GM21423 (cell line): ENCODE data around the gene PCNT.
A peak's percentile ranks its signal among the peaks of the same experiment; 100 is the strongest.
"Not testable (repeated sequence)": the region's sequence is repeated elsewhere in the genome, so short reads cannot be mapped to it uniquely, and the experiment has no call there.

Experiments used
- ATAC-seq: cut with Tn5 transposase; IDR thresholded peaks from one replicate; pipeline ENCODE4 v1.9.1; 2021; ENCODE audit warnings: mild to moderate bottlenecking, moderate library complexity; ENCODE audit not compliant: unreplicated experiment

PCNT gene

DNA sequence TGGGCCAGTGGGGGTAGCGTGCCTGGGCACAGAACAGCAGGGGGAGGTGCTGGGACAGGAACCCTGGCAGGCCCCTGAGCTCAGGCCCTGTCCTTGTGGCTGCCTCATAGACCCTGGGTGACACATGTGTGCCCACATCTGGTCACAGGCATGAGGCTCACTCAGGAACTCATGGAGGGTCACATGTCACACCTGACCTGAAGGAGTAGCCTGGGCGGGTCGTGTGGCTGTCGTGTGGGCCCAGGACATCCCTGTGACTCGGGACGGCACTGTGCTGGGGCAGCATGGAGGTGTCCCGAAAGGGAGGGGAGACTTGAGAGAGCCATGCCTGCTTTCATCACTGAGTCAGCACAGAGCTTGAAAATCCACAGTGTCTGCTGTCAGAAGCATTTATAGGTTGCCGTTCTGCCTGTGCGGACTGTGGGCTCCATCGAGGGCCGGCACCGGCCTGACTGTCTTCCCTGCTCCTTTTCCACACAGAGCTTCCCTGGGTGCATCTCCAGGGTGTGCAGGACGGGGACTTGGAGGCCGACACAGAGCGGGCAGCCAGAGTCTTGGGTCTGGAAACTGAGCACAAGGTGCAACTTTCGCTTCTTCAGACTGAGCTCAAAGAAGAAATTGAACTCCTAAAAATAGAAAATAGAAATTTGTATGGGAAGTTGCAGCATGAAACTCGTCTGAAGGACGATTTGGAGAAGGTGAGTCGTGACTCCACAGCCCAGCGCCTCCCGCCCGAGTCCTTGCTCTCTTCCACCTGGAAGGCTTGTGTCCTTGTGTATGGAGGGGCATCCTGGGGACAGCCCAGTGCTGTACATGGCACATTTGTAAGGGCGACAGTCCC lies 32.8 kb downstream of the PCNT start:
- no peak for ATAC-seq

DNA sequence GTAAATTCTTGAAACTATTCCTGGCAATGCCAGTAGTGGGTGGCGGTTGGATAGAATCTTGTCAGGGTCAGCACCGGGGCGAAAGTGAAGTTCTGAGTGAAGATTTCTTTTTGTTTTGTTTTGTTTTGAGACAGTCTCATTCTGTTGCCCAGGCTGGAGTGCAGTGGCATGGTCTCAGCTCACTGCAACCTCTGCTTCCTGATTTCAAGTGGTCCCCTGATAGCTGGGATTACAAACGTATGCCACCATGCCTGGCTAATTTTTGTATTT lies 33.3 kb downstream of the PCNT start:
- ATAC-seq, result no peak

DNA sequence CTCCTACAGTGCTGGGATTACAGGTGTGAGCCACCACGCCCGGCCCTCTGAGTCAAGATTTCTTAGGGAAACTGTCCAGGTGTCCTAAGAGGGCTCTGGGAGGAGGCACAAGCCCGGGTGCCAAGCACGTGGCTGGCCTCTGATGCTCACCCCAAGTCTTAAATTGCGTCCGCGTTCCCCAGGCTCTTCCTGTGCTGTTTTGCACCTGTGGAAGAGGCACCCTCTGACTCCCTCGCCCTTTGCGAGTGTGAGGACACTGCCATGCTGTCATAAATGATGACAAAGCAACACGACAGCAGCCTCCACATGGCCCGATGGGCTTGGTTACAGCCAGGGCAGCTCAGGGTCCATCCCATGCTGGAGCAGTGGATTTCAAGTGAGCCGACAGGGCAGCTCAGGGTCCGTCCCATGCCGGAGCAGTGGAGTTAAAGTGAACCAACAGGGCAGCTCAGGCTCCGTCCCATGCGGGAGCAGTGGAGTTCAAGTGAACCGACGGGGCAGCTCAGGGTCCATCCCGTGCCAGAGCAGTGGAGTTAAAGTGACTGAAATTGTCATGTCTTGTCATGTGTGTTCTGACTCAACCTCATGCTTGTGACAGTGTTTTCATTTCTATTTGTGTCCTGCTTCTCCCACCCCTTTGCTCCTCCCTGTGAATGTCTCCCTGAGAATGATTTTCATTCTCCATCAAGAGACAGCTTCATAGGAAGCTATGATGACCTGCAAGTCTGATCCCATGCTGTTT lies 33.9 kb downstream of the PCNT start:
- no peak for ATAC-seq

DNA sequence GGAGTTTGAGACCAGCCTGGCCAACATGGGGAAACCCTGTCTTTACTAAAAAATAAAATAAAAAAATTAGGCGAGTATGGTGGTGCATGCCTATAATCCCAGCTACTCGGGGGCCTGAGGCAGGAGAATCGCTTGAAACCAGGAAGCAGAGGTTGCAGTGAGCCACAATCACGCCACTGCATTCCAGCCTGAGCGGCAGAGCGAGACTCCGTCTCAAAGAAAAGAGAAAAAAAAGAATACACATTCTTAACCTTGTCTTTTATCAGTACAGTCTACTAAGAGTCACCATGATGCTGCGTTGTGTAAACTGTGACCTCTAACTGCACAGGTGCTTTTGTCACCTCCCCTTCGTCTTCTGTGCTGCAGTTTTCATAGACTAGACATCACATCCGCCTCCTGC lies 37.2 kb downstream of the PCNT start:
- ATAC-seq, result no peak

DNA sequence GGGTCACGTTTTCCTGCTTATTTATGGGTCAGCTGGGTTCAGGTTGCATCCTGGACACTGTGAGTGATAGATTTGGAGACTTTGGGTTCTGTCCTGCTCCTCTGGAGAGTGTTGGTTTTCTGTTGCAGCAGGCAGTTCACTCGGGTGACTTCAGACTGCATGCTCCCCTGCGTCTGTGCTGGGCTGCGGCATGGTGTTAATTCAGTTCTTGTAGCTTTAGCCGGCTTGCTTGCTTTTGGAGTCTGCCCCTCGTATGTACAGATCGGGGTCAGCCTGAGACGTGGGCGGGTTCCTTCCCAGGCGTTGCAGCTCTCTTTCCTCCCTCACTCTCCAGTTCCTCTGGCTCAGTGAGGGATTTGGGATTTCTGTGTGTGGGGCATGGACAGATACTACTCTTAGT lies 38.0 kb downstream of the PCNT start:
- no peak for ATAC-seq

DNA sequence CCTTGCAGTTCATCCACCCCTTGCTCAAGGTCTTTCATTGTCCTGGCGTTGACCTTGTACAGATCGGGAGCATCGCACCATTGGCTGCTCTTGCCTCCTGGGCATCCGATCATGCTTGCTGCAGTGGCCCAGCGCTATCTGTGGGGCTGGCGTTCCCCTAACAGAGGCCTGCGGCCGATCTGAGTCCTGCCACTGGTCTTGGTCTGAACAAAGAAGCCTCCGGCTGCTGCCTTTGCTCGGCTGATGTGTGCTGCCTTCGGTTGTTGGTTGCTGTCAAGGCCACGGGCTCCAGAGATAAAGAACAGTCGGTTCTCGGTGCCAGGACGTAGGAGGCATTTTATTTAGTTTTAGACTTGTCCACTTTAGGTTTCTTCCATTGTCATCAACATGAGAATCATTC lies 39.0 kb downstream of the PCNT start:
- ATAC-seq, result no peak

DNA sequence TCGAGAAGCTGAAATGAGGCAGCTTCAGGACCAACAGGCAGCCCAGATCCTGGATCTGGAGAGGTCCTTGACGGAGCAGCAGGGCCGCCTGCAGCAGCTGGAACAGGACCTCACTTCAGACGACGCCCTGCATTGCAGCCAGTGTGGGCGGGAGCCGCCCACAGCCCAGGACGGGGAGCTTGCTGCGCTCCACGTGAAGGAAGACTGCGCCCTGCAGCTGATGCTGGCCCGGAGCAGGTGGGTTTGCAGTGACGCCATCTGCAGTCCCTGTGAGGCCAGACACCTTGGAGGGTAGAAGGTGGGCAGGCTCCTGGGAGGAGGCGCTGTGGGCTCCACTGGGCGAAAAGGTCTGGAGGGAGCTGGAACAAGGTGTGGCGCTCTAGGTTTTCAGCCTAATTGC lies 39.7 kb downstream of the PCNT start:
- ATAC-seq, result no peak

DNA sequence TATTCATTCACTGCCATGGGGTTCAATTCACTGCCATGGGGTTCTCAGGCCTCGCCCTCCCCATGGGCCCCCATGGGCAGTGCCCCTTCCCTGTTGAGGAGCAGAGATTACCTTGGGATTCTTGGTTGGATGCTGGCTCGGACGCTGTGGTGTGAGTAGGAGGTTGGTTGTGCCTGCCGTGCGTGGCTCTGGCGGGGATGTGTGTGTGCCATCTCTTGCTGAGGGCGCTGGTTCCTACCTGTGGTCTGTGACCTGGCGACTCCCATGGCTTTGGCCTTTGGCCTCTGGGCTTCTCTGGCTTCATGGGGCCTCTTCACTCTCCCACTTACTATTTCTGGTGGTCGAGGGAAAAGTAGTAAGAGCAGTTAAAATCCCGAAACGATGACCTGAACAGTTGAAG lies 42.1 kb downstream of the PCNT start:
- ATAC-seq, result no peak

DNA sequence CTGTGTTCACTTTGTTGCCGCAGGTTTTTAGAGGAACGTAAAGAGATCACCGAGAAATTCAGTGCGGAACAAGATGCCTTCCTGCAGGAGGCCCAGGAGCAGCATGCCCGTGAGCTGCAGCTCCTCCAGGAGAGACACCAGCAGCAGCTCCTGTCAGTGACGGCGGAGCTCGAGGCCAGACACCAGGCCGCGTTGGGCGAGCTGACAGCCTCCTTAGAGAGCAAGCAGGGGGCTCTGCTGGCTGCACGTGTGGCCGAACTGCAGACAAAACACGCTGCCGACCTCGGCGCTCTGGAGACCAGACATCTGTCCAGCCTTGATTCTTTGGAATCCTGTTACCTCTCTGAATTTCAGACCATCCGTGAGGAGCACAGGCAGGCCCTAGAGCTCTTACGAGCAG lies 42.6 kb downstream of the PCNT start:
- ATAC-seq, result no peak

DNA sequence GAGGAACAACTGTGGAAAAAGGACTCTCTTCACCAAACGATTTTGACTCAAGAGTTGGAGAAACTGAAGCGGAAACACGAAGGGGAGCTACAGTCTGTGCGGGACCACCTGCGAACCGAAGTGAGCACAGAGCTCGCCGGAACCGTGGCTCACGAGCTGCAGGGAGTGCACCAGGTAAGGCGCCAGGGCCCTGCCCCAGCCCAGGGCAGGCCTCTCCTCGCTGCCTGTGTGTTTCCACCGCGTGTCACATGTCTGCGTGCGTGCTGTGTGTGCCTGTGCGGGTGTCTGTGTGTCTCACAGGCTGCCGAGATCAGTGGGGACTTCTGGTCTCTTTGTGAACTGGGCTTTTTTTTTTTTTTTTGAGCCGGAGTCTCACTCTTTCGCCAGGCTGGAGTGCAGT lies 43.0 kb downstream of the PCNT start:
- no peak for ATAC-seq

DNA sequence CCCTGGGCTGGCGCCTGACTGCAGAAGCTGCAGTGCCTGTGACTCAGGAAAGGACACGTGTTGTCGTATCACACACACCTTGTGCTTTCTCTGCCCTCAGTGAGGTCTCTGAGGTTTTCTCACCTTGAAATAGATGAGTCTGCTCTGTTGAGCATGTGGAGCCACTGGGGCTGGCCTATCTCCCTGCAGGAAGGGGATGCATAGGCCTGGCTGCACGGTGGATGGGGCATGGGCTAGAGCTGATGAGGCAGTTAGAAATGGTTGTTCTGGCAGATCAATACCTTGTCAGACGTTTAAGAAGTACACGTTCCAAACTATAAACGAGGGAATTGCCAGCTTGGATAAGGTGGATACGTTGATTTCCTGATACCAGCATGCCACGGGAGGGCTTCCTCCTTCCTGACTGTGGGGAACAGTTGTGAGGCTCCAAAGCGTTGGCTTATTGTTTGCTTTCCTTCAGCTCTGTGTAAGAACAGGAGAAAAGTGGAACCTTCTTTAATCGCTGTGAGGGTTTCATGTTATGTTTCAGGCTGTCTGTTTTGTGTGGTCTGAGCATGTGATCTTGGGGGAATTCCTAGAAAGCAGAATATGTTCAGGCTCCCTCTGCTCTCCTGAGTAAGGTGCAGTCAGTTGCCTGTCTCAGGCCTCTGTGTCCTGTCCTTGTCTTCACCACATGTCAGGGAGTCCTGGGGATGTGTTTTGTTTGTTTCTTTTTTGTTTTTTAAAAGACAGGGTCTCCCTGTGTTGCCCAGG lies 44.8 kb downstream of the PCNT start:
- ATAC-seq, result peak; percentile 61

DNA sequence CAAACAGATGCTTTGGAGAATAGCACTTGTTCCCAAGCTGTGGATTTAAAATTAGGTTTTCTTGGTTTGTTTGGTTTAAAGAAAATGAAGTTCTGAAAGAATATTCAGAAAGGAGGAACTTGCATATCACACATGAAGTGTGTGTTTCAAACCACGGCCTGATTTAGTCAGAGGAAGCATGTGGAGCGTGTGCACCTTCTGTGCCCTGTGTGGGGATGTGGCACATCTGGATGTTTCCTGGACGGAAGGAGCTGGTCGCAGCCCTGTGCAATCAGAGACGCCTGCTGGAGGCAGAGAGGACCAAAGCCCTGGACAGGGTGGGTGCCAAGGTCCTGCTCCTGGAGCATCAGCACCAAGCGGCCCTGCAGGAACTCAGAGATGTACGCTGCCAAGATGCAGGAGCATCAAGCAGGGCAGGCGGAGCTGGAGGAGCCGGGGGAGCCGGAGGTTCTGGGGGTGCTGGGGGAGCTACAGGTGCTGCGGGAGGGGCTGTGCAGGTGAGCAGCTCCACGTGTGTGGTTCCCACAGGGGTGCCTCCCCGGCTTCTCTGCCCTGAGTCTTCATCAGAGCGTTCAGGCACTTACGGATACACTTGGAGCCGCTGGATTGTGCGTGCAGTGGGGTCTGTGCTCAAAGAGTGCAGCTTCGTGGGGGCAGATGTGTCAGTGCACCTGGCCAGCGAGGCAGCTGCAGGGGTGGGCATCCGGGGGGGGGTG lies 45.7 kb downstream of the PCNT start:
- ATAC-seq, result no peak

DNA sequence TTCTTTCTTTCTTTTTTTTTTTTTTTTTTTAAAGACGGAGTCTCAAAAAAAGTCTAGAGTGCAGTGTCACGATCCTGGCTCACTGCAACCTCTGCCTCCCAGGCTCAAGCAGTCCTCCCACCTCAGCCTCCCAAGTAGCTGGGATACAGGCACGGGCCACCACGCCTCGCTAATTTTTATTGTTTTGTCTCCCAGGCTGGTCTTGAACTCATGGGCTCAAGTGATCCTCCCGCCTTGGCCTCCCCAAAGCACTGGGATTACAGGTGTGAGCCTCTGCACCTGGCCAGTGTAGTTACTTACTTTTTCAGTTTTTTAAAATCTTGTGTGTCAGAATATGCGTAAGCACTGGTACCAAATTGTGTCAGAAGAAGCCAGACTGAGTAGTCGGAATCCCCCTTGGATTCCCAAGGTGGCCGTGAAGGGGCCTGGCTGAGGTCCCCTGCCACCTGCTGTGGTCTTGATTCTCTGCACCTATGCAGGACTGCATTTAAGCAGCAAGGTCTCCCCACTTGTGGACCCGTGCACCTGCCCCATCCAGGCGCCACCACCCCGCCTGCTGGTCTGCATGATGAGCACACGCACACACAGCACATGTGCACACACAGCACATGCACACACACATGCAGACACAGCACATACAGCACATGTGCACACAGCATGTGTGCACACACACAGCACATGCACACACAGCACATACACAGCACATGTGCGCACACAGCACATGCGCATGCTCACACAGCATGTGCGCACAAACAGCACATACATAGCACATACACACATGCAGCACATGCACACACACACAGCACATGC lies 47.5 kb downstream of the PCNT start:
- no peak for ATAC-seq

DNA sequence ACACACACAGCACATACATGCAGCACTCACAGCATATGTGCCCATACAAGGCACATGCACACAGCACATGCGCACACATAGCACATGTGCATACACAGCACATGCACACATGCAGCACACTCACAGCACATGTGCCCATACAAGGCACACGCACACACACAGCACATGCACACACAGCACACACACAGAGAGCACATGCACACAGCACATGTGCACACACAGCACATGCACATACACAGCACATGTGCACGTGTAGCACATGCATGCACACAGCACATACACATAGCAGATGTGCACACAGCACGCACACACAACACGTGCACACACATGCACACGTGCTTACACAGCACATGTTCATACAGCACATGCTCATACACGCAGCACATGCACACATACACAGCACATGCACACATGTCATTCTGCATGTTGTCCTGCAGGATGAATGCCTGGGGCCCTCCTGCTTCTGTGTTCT lies 48.1 kb downstream of the PCNT start:
- no peak for ATAC-seq

DNA sequence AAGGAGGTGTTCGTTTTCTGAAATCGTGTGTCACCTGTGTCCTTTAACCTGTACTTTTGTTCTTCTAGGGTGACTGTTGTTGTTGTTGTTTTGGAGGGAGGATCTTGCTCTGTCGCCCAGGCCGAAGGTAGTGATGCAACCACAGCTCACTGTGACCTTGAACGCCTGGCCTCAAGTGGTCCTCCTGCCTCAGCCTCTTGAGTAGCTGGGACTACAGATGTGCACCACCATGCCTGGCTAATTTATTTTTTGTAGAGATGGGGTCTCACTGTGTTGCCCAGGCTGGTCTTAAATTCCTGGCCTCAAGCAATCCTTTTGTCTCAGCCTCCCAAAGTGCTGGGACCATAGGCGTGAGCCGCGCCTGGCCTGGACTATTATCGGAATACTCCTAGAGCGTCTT lies 49.0 kb downstream of the PCNT start:
- ATAC-seq, result not testable (repeated sequence)

DNA sequence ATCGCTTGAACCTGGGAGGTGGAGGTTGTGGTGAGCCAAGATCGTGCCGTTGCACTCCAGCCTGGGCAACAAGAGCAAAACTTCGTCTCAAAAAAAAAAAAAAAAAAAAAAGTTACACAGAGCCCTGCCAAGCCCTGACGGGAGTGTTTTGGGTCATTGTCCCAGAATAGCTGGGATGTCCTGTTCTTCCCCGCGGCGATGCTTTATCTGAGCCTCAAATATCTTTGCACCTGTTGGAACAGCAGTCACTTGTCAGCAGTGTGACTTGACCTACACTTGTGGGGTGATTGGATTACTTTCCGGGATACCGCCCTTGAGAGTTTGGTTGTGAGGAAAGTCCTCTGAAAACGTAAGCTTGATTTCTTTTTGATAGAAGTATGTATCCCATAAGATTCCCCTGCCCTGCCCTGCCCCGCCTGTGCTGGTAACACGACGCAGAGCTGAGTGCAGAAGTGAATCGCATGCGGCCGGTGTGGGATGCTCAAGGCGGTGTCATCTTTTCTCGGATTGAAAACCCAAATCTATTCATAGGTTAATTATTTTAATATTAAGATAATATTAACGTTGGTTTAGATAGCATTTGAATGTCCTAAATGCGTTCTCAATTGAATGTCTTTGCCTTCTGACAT lies 50.9 kb downstream of the PCNT start:
- no peak for ATAC-seq

DNA sequence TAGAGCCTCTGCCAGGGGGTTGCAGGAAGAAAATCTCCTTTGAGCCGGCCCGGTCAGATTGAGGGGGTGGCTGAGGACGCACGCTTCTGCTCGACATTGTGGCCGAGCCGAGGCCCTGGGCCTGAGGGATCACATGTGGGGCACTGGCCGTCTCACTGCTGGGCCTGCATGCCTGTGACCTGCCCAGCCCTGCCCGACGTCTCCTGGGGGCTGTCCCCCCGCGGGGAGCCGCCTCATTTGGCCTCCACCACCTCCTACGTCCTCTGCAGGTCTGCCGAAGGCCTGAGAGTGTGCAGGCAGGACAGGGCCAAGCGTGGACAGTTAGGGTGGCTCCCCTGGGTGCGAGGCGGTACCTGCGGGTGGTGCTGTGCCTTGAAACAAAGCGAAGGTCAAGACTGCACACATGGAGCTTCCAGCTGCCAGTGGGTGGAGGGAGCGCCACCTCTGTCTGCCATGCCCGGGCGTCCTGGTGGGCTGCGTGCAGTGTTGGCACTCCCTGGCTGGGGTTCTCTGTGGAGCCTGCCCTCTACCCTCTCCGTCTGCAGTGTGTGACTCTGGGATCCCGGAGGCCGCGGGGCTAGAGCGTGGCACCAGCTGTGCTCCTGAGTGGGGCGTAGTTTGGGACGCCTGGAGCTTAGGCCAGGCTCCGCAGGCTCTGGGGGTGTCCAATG lies 51.7 kb downstream of the PCNT start:
- ATAC-seq, result no peak

DNA sequence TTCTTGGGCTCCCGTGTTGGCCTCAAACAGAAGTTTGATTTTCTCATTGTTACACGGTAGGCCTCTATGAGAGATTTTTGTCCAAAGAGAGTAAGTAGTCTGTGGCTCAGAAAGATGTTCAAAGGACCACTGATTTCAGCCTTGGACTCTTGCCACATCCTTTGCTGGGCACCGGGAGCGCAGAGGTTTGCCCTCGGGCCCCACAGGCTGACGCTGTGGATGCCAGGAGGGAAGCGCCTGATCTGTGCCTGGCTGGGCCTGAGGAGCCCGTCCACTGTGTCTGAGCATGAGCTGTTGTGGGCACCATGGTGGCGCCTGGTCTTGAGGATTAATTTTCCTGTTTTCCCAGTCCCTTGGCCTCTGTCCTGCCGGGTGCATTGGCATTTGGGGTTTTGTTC lies 52.3 kb downstream of the PCNT start:
- no peak for ATAC-seq

DNA sequence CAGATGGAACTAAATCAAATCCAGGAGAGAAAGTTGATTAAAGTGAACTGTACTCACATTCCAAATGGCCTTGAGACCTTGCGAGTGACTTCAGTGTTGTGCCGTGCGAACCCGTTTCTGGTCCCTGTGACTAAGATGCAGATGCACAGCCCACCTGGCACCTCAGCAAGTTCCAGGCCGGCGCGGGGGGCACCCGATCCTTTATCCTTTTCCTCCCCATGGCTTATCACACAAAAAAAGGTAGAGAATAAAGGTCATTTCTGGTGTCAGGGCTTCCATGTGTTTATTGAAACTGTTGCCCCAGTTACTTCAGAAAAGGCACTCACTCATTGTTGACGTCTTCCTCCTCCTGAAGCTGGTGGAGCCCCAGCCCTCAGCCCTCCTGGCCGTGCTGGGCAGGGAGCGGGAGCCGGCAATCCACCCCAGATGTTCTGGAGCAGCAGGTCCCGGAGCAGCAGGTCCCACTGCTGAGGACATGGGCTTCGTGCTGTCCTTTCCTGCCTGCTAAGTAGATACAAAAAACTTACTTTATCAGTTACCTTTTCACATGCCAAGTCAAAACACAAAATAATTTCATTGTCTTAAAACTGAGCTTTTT lies 53.0 kb downstream of the PCNT start:
- ATAC-seq, result no peak
